ENCODE results near the gene MBD3L2.

- TF ChIP-seq TSC22D4 (tag; IDR thresholded peaks at IDR 0.05) (no peak), CTCF (IDR thresholded peaks at IDR 0.05 in 2 of 3, conservative IDR thresholded peaks at IDR 0.05 in 1 of 3; ENCODE audit: insufficient read depth in 2 of 3, low read depth in 1 of 3, low read length in 3 of 3) (no peak), EWSR1 (IDR thresholded peaks at IDR 0.05; ENCODE audit: borderline replicate concordance, low read depth, partially characterized antibody) (no peak), ATF3 (IDR thresholded peaks at IDR 0.05) (no peak), ATF3 (CRISPR knock-in tag; conservative IDR thresholded peaks at IDR 0.05) (no peak), KAT7 (CRISPR knock-in tag; IDR thresholded peaks at IDR 0.05; ENCODE audit: borderline replicate concordance) (no peak), POLR2AphosphoS5 (IDR thresholded peaks at IDR 0.05; ENCODE audit: control insufficient read depth, insufficient read depth, low read depth, low read length) (no peak), HNRNPLL (IDR thresholded peaks at IDR 0.05; ENCODE audit: low read depth, low read length, poor library complexity, severe bottlenecking) (no peak), JUND (IDR thresholded peaks at IDR 0.05; ENCODE audit: borderline replicate concordance, low read depth, low read length) (no peak), JUND (tag; IDR thresholded peaks at IDR 0.05; ENCODE audit: borderline replicate concordance, low read depth, low read length) (no peak)
Measured at GRCh38 chr19:6999933-7000332, 49.2 kb upstream of the MBD3L2 start.
